HCT116 (cell line): ENCODE measurements around the gene GPRC5A.

Source experiments
- CEBPB ChIP-seq: IDR thresholded peaks from 2 replicates; pipeline ENCODE4 v1.6.1; 2012; ENCODE audit warnings: low read depth
- CTCF ChIP-seq, 3 experiments: fragments of 200-600 bp in 1 of 3; sonication (generic) in 1 of 3; IDR thresholded peaks in 2 of 3; conservative IDR thresholded peaks in 1 of 3; 2 replicates each; pipeline ENCODE4 v1.5.1; 2012 to 2017; ENCODE audit warnings: low read depth in 2 of 3, low read length in 2 of 3, antibody characterized with exemption in 1 of 3, borderline replicate concordance in 1 of 3, control low read depth in 1 of 3, mild to moderate bottlenecking in 1 of 3, mixed read lengths in 1 of 3, mixed run types in 1 of 3, moderate library complexity in 1 of 3; ENCODE audit not compliant: insufficient read depth in 1 of 3
- EZH2 ChIP-seq: fragments of 200-600 bp; sonication (generic); IDR thresholded peaks from 2 replicates; pipeline ENCODE4 v1.6.1; 2017; ENCODE audit warnings: antibody characterized with exemption, mixed run types
- EZH2phosphoT487 ChIP-seq: fragments of 200-600 bp; IDR thresholded peaks from 2 replicates; pipeline ENCODE4 v1.6.1; 2018; ENCODE audit warnings: antibody characterized with exemption, borderline replicate concordance
- JUND ChIP-seq: IDR thresholded peaks from 2 replicates; pipeline ENCODE4 v1.6.1; 2012
- POLR2A ChIP-seq: IDR thresholded peaks from 2 replicates; pipeline ENCODE4 v1.7.0; 2011; ENCODE audit warnings: borderline replicate concordance; ENCODE audit not compliant: insufficient read depth, insufficient read length; ENCODE audit errors: extremely low read depth
- POLR2AphosphoS5 ChIP-seq: IDR thresholded peaks from 2 replicates; pipeline ENCODE4 v1.6.1; 2011; ENCODE audit warnings: mild to moderate bottlenecking, low read depth, low read length, moderate library complexity
- RAD21 ChIP-seq: IDR thresholded peaks from 2 replicates; pipeline ENCODE4 v1.6.1; 2012; ENCODE audit warnings: low read depth, mild to moderate bottlenecking
- SIN3A ChIP-seq: IDR thresholded peaks from 2 replicates; pipeline ENCODE4 v1.6.1; 2012; ENCODE audit warnings: low read depth
- SP1 ChIP-seq: IDR thresholded peaks from 2 replicates; pipeline ENCODE4 v1.6.1; 2012; ENCODE audit warnings: low read depth
- SRF ChIP-seq: IDR thresholded peaks from 2 replicates; pipeline ENCODE4 v1.6.1; 2012; ENCODE audit warnings: low read depth
- ZFX ChIP-seq: fragments of 450-650 bp; IDR thresholded peaks from 2 replicates; pipeline ENCODE4 v1.6.1; 2017

GRCh38 chr12:12907552-12907951 lies 16.2 kb downstream of the GPRC5A start:
- no peak for TF ChIP-seq POLR2A
- TF ChIP-seq EZH2phosphoT487: no peak
- no peak for TF ChIP-seq ZFX
- TF ChIP-seq SP1: no peak
- TF ChIP-seq EZH2: no peak
- TF ChIP-seq SRF: no peak
- no peak for TF ChIP-seq CTCF (IDR thresholded peaks at IDR 0.05 in 2 of 3, conservative IDR thresholded peaks at IDR 0.05 in 1 of 3; ENCODE audit: borderline replicate concordance in 1 of 3, insufficient read depth in 1 of 3, low read depth in 2 of 3, low read length in 2 of 3)
- no peak for TF ChIP-seq SIN3A
- TF ChIP-seq CEBPB: no peak
- no peak; the same call in 1 of the 2 replicates for TF ChIP-seq POLR2AphosphoS5
- TF ChIP-seq RAD21: no peak
- TF ChIP-seq JUND: no peak
